ENCODE data around the gene TMEM150B.

Gene TMEM150B

DNA sequence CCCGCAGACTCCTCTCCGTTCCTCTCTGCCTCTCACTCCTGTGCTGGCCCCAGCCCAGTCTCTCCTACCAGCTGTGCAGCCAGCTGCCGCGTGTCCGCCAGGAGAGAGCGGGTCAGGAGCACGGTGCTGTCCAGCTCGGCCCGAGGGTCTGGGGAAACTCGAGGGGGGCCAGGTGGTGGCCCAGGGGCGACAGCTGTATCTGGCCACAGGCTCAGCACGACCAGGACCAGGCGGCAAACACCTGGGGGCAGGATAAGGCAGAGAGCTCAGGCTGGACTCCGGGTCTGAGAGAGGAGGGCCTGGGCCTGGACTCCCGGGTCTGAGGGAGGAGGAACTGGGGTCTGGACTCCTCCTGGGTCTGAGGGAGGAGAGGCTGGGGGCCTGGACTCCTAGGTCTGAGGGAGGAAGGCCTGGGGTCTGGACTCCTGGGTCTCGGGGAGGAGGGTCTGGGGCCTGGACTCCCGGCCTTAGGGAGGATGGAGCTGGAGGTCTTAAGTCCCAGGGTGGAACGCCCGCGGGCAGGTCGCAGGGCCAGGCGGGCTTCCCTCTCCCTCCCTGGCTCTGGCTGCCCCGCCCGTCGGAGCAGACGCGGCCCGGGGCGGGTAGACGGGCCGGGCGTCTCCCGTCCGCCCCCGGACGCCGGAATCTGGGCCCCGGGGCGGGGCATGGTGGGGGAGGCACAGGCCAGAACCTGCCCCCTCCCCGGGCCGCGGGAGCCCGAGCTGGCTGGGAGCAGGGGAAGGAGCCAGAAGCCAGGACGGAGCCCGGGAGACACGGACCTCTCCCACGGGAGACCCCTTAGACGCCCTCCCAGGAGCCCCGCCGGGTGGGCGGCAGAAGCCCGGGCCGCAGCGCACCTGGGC lies 43.8 kb upstream of the TMEM150B start:
- peak overlapping the region; percentile 19 to 47 for H3K4me3 ChIP-seq (replicated peaks in 1 of 2; ENCODE audit: low read depth in 2 of 2, low read length in 2 of 2)
- TF ChIP-seq, protein P1, sequence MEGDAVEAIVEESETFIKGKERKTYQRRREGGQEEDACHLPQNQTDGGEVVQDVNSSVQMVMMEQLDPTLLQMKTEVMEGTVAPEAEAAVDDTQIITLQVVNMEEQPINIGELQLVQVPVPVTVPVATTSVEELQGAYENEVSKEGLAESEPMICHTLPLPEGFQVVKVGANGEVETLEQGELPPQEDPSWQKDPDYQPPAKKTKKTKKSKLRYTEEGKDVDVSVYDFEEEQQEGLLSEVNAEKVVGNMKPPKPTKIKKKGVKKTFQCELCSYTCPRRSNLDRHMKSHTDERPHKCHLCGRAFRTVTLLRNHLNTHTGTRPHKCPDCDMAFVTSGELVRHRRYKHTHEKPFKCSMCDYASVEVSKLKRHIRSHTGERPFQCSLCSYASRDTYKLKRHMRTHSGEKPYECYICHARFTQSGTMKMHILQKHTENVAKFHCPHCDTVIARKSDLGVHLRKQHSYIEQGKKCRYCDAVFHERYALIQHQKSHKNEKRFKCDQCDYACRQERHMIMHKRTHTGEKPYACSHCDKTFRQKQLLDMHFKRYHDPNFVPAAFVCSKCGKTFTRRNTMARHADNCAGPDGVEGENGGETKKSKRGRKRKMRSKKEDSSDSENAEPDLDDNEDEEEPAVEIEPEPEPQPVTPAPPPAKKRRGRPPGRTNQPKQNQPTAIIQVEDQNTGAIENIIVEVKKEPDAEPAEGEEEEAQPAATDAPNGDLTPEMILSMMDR (IDR thresholded peaks at IDR 0.05; ENCODE audit: low read depth, low read length): no peak
- DNase-seq (ENCODE audit: low read depth in 2 of 2): peak; percentile 34 to 61

DNA sequence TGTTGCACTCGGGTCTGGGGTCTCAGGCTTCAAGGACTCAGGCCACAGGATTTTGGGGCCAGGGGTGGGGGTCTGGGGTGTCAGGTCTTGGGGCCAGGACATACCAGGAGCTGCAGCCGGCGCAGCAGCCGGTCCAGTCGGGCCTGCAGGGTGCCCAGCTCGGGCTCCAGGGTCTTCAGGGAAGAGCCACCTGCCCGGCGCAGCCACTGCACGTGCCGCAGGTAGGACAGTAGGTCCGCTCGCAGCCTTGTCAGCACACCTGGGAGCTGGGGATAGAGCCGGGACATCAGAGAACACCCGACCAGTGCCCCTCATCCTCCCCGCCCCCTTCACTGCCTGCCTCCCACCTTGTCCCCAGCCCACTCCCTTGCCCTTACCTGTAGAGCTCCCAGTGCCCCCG lies 43.0 kb upstream of the TMEM150B start:
- no peak overlapping the region for H3K4me3 ChIP-seq (replicated peaks in 1 of 2; ENCODE audit: low read depth in 2 of 2, low read length in 2 of 2)
- no peak for DNase-seq (ENCODE audit: low read depth in 2 of 2)
- TF ChIP-seq, protein P1 (IDR thresholded peaks at IDR 0.05; ENCODE audit: low read depth, low read length): no peak

DNA sequence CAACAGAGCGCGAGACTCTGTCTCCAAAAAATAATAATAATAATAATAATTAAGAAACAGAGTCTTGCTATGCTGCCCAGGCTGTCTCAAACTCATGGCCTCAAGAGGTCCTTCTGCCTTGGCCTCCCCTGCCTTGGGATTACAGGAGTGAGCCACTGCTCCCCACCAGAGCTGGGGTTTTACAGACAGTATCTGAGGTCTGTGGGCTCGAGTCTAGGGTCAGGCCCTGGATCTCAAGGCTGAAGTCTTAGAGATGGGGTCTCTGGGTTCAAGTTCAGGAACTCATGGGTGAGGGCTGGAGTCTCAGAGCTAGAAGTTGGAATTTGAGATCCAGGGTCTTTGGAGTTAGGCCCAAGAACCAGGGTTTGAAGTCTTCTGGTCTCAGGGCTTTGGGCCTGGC lies 41.6 kb upstream of the TMEM150B start:
- no peak overlapping the region for H3K4me3 ChIP-seq (replicated peaks in 1 of 2; ENCODE audit: low read depth in 2 of 2, low read length in 2 of 2)
- no peak for DNase-seq (ENCODE audit: low read depth in 2 of 2)
- TF ChIP-seq, protein P1 (IDR thresholded peaks at IDR 0.05; ENCODE audit: low read depth, low read length): no peak

DNA sequence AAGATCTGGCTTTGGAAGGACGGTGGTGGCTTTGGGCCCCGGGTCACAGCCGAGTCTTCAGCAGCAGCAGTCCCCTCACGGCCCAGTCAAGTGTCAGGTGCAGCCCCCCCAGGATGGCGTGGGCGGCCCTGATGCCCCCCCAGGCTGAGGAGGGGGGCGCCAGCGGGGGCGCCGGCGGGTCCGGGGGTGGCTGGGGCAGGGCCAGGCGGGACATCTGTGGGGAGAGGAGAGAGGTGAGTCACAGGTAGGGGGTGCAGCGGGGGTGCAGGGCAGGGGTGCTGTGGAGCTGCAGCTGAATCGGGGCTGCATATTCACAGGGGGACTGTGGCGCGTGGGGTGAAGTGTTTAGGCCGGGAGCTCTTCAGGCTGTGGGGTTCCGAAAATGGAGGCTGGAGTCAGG lies 40.8 kb upstream of the TMEM150B start:
- DNase-seq (ENCODE audit: low read depth in 2 of 2): no peak
- TF ChIP-seq, protein P1 (IDR thresholded peaks at IDR 0.05; ENCODE audit: low read depth, low read length): no peak
- H3K4me3 ChIP-seq (replicated peaks in 1 of 2; ENCODE audit: low read depth in 2 of 2, low read length in 2 of 2): no peak overlapping the region

DNA sequence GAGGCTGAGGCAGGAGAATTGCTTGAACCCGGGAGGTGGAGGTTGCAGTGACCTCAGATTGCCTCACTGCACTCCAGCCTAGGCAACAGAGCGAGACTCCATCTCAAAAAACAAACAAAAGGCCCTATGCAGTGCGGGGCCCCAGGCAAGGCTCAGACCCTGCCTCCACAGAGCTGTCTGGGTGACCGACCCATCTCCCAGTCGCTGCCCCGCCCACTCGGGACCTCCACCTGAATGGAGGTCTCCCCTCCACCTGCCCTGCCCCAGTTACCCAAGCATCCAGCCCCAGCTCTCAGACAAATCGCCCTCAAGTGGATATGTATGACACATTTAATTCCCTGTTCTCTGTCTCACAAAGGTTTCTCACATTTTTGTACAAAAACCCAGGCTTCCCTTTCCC lies 40.1 kb upstream of the TMEM150B start:
- DNase-seq (ENCODE audit: low read depth in 2 of 2): no peak
- TF ChIP-seq, protein P1 (IDR thresholded peaks at IDR 0.05; ENCODE audit: low read depth, low read length): no peak
- H3K4me3 ChIP-seq (replicated peaks in 1 of 2; ENCODE audit: low read depth in 2 of 2, low read length in 2 of 2): no peak overlapping the region

DNA sequence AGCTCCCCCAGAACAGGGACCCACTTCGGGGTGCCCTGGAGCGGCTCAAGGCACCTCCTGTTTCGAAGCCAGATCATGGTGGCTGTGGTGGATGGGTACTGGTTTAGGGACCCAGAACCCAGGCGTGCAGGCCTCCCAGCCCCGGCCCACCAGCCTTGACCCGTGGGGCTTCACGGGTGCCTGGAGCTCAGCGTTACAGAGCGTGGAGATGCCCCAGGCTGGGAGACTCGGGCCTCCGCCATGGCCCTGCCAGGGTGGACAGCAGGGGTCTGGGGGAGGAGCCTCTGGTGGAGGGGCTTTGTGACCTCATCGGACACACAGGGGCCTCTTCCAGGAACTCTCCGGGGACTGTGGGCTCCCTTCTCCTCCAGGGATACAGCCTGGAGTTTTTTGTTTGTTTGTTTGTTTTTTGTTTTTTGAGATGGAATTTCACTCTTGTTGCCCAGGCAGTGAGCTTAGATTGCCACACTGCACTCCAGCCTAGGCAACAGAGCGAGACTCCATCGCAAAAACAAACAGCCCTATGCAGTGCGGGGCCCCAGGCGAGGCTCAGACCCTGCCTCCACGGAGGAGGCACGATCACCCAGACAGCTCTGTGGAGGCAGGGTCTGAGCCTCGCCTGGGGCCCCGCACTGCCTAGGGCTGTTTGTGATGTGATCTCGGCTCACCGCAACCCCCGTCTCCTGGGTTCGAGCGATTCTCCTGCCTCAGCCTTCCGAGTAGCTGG lies 38.0 kb upstream of the TMEM150B start, which contains the start of gene GARIN5B:
GARIN5B (minus strand) TSS at position 271 of the 727 bp plus-strand sequence; CDS start at position 77, 194 bp downstream.
- H3K4me3 ChIP-seq (replicated peaks in 1 of 2; ENCODE audit: low read depth in 2 of 2, low read length in 2 of 2): no peak within 1 kb of the TSS
- TF ChIP-seq, protein P1 (IDR thresholded peaks at IDR 0.05; ENCODE audit: low read depth, low read length): no peak
- DNase-seq (ENCODE audit: low read depth in 2 of 2): no peak
